H1 (cell line): ENCODE data around the gene STH. TPM values are rescaled to one million over a fixed set of nuclear protein-coding genes. Genes with fewer than 3 reads are reported as not detected.

Experiments used
- CTCF ChIA-PET: fragments of 300-600 bp; sonication (Branson Sonifier 250); formaldehyde crosslinking; loops from one replicate; lab custom pipeline; 2021; ENCODE audit not compliant: partially characterized antibody; lab: Charles Lee
- POLR2A ChIA-PET: fragments of 300-600 bp; sonication (Branson Sonifier 250); formaldehyde crosslinking; loops from one replicate; lab custom pipeline; 2021; ENCODE audit warnings: inconsistent platforms; ENCODE audit not compliant: partially characterized antibody; lab: Charles Lee
- DNase-seq, 2 experiments: peaks; one replicate each; pipeline versions ENCODE4 v3.0.0 to v3.0.0-alpha.2; 2010 to 2022; ENCODE audit warnings: low spot score in 2 of 2, low read depth in 1 of 2, mixed read lengths in 1 of 2
- FAIRE-seq: peaks from 2 replicates; lab custom pipeline; 2011; peaks lifted over from hg19 to GRCh38; lab: Jason Lieb, UNC
- H2AFZ ChIP-seq: 2 replicates; pipeline ENCODE4 v1.8.1; 2012; ENCODE audit warnings: low read length, inconsistent platforms
- H2AK5ac ChIP-seq: 2 replicates; pipeline ENCODE4 v1.6.1; 2013; ENCODE audit warnings: low read depth, low read length
- H2BK120ac ChIP-seq: replicated peaks from 2 replicates; pipeline ENCODE3; 2013; ENCODE audit warnings: low read depth, low read length, inconsistent platforms
- H2BK12ac ChIP-seq: 2 replicates; pipeline ENCODE4 v1.6.1; 2013; ENCODE audit warnings: low read depth, low read length
- H2BK15ac ChIP-seq: 2 replicates; pipeline ENCODE4 v1.6.1; 2013; ENCODE audit warnings: low read length
- H2BK20ac ChIP-seq: 2 replicates; pipeline ENCODE4 v1.6.1; 2013; ENCODE audit warnings: low read length
- H2BK5ac ChIP-seq: 2 replicates; pipeline ENCODE4 v1.6.1; 2013; ENCODE audit warnings: low read depth, low read length
- H3K14ac ChIP-seq: 2 replicates; pipeline ENCODE4 v1.6.1; 2013; ENCODE audit warnings: inconsistent platforms; ENCODE audit not compliant: insufficient read length
- H3K18ac ChIP-seq: 2 replicates; pipeline ENCODE4 v1.6.1; 2013; ENCODE audit warnings: low read length; ENCODE audit errors: extremely low read depth
- H3K23ac ChIP-seq: 2 replicates; pipeline ENCODE4 v1.6.1; 2013; ENCODE audit warnings: inconsistent platforms; ENCODE audit not compliant: insufficient read length
- H3K23me2 ChIP-seq: 2 replicates; pipeline ENCODE4 v1.6.1; 2013; ENCODE audit warnings: low read depth, low read length
- H3K27ac ChIP-seq: 2 replicates; pipeline ENCODE4 v1.6.1; 2011; ENCODE audit warnings: low read depth, low read length, inconsistent platforms
- H3K27me3 ChIP-seq, 4 experiments: replicated peaks in 1 of 4; 1 replicate in 1 of 4; 2 replicates in 3 of 4; pipeline versions ENCODE4 v1.6.1 to v1.8.1; 2011 to 2013; ENCODE audit warnings: low read length in 3 of 4, mild to moderate bottlenecking in 3 of 4, inconsistent platforms in 2 of 4, mixed read lengths in 2 of 4, moderate library complexity in 1 of 4; ENCODE audit not compliant: control insufficient read depth in 3 of 4, insufficient read depth in 3 of 4; ENCODE audit errors: extremely low read depth in 1 of 4
- H3K36me3 ChIP-seq, 4 experiments: 2 replicates each; pipeline versions ENCODE4 v1.6.1 to v1.8.1; 2011 to 2013; ENCODE audit warnings: mild to moderate bottlenecking in 4 of 4, low read length in 3 of 4, moderate library complexity in 2 of 4, control low read depth in 1 of 4, inconsistent platforms in 1 of 4; ENCODE audit not compliant: insufficient read depth in 4 of 4, control insufficient read depth in 2 of 4
- H3K4ac ChIP-seq: replicated peaks from 2 replicates; pipeline ENCODE3; 2013; ENCODE audit warnings: low read length, low read depth, mixed read lengths, inconsistent platforms; ENCODE audit not compliant: insufficient read length
- H3K4me1 ChIP-seq, 4 experiments: replicated peaks in 1 of 4; 1 replicate in 1 of 4; 2 replicates in 3 of 4; pipeline versions ENCODE4 v1.6.1 to v1.8.1; 2011 to 2013; ENCODE audit warnings: low read length in 3 of 4, inconsistent platforms in 2 of 4, mixed read lengths in 1 of 4; ENCODE audit not compliant: insufficient read depth in 4 of 4, control insufficient read depth in 3 of 4
- H3K4me2 ChIP-seq, 2 experiments: 2 replicates each; pipeline versions ENCODE4 v1.6.1 to v1.8.1; 2011 to 2013; ENCODE audit warnings: low read depth in 2 of 2, low read length in 2 of 2, control low read depth in 1 of 2, inconsistent platforms in 1 of 2, mild to moderate bottlenecking in 1 of 2; ENCODE audit not compliant: insufficient read depth in 1 of 2
- H3K4me3 ChIP-seq, 4 experiments: fragments of 200-600, 300-600 bp in 1 of 4; sonication (generic), shearing (Covaris generic), sonication (Bioruptor Twin) in 1 of 4; 2 replicates each; pipeline versions ENCODE4 v1.5.1 to v1.8.1; 2011 to 2016; ENCODE audit warnings: low read length in 4 of 4, low read depth in 3 of 4, control low read depth in 2 of 4, inconsistent platforms in 2 of 4, mild to moderate bottlenecking in 2 of 4, mixed read lengths in 1 of 4, moderate library complexity in 1 of 4; ENCODE audit not compliant: insufficient read depth in 2 of 4; ENCODE audit errors: extremely low read depth in 1 of 4
- H3K56ac ChIP-seq: replicated peaks from 2 replicates; pipeline ENCODE3; 2013; ENCODE audit warnings: low read depth, mild to moderate bottlenecking, mixed read lengths, low read length, inconsistent platforms; ENCODE audit not compliant: insufficient read length
- H3K79me1 ChIP-seq: 2 replicates; pipeline ENCODE4 v1.6.1; 2013; ENCODE audit warnings: low read depth, low read length, control low read depth
- H3K79me2 ChIP-seq, 2 experiments: 2 replicates each; pipeline versions ENCODE4 v1.6.1 to v1.8.1; 2012 to 2013; ENCODE audit warnings: low read length in 2 of 2, mild to moderate bottlenecking in 2 of 2, inconsistent platforms in 1 of 2; ENCODE audit not compliant: insufficient read depth in 2 of 2, control insufficient read depth in 1 of 2
- H3K9ac ChIP-seq, 4 experiments: replicated peaks in 1 of 4; 1 replicate in 1 of 4; 2 replicates in 3 of 4; pipeline versions ENCODE4 v1.6.1 to v1.8.1; 2011 to 2013; ENCODE audit warnings: low read depth in 3 of 4, low read length in 3 of 4, control low read depth in 2 of 4, mild to moderate bottlenecking in 2 of 4, moderate library complexity in 2 of 4, inconsistent platforms in 1 of 4; ENCODE audit errors: extremely low read depth in 1 of 4
- H3K9me3 ChIP-seq, 2 experiments: 2 replicates each; pipeline versions ENCODE4 v1.6.1 to v1.8.1; 2012 to 2013; ENCODE audit warnings: mild to moderate bottlenecking in 2 of 2, moderate library complexity in 2 of 2, control low read depth in 1 of 2, inconsistent platforms in 1 of 2, low read depth in 1 of 2, low read length in 1 of 2, mixed read lengths in 1 of 2; ENCODE audit not compliant: insufficient read depth in 2 of 2
- H4K20me1 ChIP-seq, 2 experiments: replicated peaks in 1 of 2; 2 replicates each; pipeline versions ENCODE3 to v1.8.1; 2011 to 2013; ENCODE audit warnings: inconsistent platforms in 2 of 2, low read length in 2 of 2, mild to moderate bottlenecking in 1 of 2; ENCODE audit not compliant: insufficient read depth in 2 of 2, control insufficient read depth in 1 of 2
- H4K5ac ChIP-seq: 2 replicates; pipeline ENCODE4 v1.6.1; 2013; ENCODE audit warnings: low read length, low read depth, mixed read lengths, inconsistent platforms; ENCODE audit not compliant: insufficient read length
- H4K8ac ChIP-seq: 2 replicates; pipeline ENCODE4 v1.8.0; 2013; ENCODE audit warnings: mild to moderate bottlenecking, moderate library complexity, low read length, inconsistent platforms; ENCODE audit not compliant: insufficient read depth; ENCODE audit errors: extremely low read depth
- H4K91ac ChIP-seq: replicated peaks from 2 replicates; pipeline ENCODE3; 2013; ENCODE audit warnings: low read length, mixed read lengths, inconsistent platforms; ENCODE audit not compliant: insufficient read length
- CEBPB ChIP-seq: IDR thresholded peaks from 2 replicates; pipeline ENCODE4 v1.6.1; 2012; ENCODE audit warnings: low read depth, low read length
- CTCF ChIP-seq, 3 experiments: IDR thresholded peaks; 1 replicate in 2 of 3; 2 replicates in 1 of 3; pipeline versions ENCODE4 v1.5.1 to v1.6.1; 2011; ENCODE audit warnings: low read length in 3 of 3, mild to moderate bottlenecking in 3 of 3, inconsistent platforms in 2 of 3, low read depth in 1 of 3, moderate library complexity in 1 of 3; ENCODE audit not compliant: insufficient read depth in 1 of 3; ENCODE audit errors: control extremely low read depth in 1 of 3
- WGBS, 2 experiments: shearing (Covaris generic) in 1 of 2; methylation state at CpG; one replicate each; pipeline versions ENCODE4 v1.1.6 to v1.1.7; 2013 to 2015; ENCODE audit warnings: low lambda C conversion rate in 2 of 2, mixed read lengths in 2 of 2, inconsistent platforms in 1 of 2, low coverage in 1 of 2, missing lambda C conversion rate in 1 of 2; ENCODE audit not compliant: insufficient replicate concordance in 2 of 2, insufficient coverage in 1 of 2, insufficient read length in 1 of 2; ENCODE audit errors: extremely low coverage in 1 of 2, missing lambda C conversion rate in 1 of 2; 5-methylcytosine and 5-hydroxymethylcytosine counted together
- polyA plus RNA-seq, 7 experiments: library from polyadenylated mRNA; depleted of rRNA in 3 of 7; stranded (reverse) in 5 of 7; unstranded in 2 of 7; fragments of >200 nt in 5 of 7; fragments of 200-250 nt in 2 of 7; gene quantifications; 1 replicate in 5 of 7; 2 replicates in 1 of 7; 4 replicates in 1 of 7; pipeline versions ENCODE4 v1.2.1 to v1.2.3, GENCODE V29; 2011 to 2013; ENCODE audit warnings: missing spikeins in 2 of 7, mixed read lengths in 2 of 7
- total RNA-seq: library from RNA; stranded (reverse); fragmentation: NEBNext Ultra II Directional; extraction: Animal tissue kit (Norgen Biotek cat#: 25700); gene quantifications from 2 replicates; pipeline ENCODE4 v1.2.1, GENCODE V29; 2021

The STH gene
- total and polyA plus RNA-seq, 2 of the 8 experiments (the other 6 are each of a cell fraction or from before 2014, with no cell fraction given), result not detected

GRCh38 chr17:45986056-45986455 is 13.0 kb upstream of the STH start:
- H3K4me3 ChIP-seq, result no peak overlapping the region
- DNase-seq (no peak), FAIRE-seq (no peak)
- no peak overlapping the region for H4K91ac ChIP-seq
- H3K4me2 ChIP-seq, result no peak overlapping the region
- H3K18ac ChIP-seq, result no peak overlapping the region
- H3K4ac ChIP-seq, result no peak overlapping the region
- H3K79me2 ChIP-seq, result no peaks in the 10 kb centered on the region
- no peak overlapping the region for H2BK120ac ChIP-seq
- H4K20me1 ChIP-seq, result no peaks in the 10 kb centered on the region
- TF ChIP-seq CTCF (IDR thresholded peaks at IDR 0.05; ENCODE audit: control extremely low read depth in 1 of 3, insufficient read depth in 1 of 3, low read depth in 1 of 3, low read length in 3 of 3) (no peak), CEBPB (no peak)
- H3K27ac ChIP-seq, result no peak overlapping the region
- peaks cover 0 to 10% (median 4%) of the 10 kb centered on the region in 4 experiments; a peak in 4 of 7 replicates for H3K4me1 ChIP-seq
- CTCF ChIA-PET, result interaction anchor here (1.1 to 2.2 kb wide), 4 partner anchors 13 to 24 kb away, joined by 3 to 11 read pairs (median 5); partner anchors contain the start of gene STH
- peak overlapping the region; percentile 43; the same call in 1 of the 2 replicates for H4K8ac ChIP-seq
- H2BK12ac ChIP-seq, result no peak overlapping the region
- H2BK20ac ChIP-seq, result no peak overlapping the region
- POLR2A ChIA-PET, result interaction anchor here (0.7 kb wide), 1 partner anchor 16 kb away, joined by 3 read pairs; no protein-coding TSS in a partner anchor
- no peak overlapping the region for H3K9ac ChIP-seq
- WGBS, 2 experiments, result 84% methylated on average over 4 of the region's 4 CpGs; no CpG with 5 or more reads in 1 of the 2 experiments
- no peaks in the 10 kb centered on the region; a peak in 1 of 7 replicates for H3K27me3 ChIP-seq
- H3K79me1 ChIP-seq, result no peaks in the 10 kb centered on the region
- H3K56ac ChIP-seq, result no peak overlapping the region
- no peaks in the 10 kb centered on the region for H3K9me3 ChIP-seq
- H2AFZ ChIP-seq, result no peak overlapping the region
- H4K5ac ChIP-seq, result no peak overlapping the region
- no peak overlapping the region for H2BK5ac ChIP-seq
- H3K14ac ChIP-seq, result no peak overlapping the region
- no peak overlapping the region for H3K23ac ChIP-seq
- H2BK15ac ChIP-seq, result no peak overlapping the region
- H3K36me3 ChIP-seq, result no peaks in the 10 kb centered on the region
- H3K23me2 ChIP-seq, result no peaks in the 10 kb centered on the region
- no peak overlapping the region for H2AK5ac ChIP-seq
